GM12872 (cell line): Measurements from ENCODE around the gene CDK2AP2.

Source experiments
- CTCF ChIP-seq: IDR thresholded peaks from 3 replicates; pipeline ENCODE4 v1.5.1; 2011; ENCODE audit warnings: low read depth, mild to moderate bottlenecking, low read length, moderate library complexity; ENCODE audit not compliant: insufficient read depth

The CDK2AP2 gene

GRCh38 chr11:67534070-67534679 is 26.2 kb upstream of the CDK2AP2 start:
- no peak for TF ChIP-seq CTCF

- no peak for TF ChIP-seq CTCF
Observed at GRCh38 chr11:67532889-67533288, 24.9 kb upstream of the CDK2AP2 start.

GRCh38 chr11:67530282-67530592 is 22.3 kb upstream of the CDK2AP2 start:
- TF ChIP-seq CTCF: no peak

GRCh38 chr11:67528376-67528775 is 20.4 kb upstream of the CDK2AP2 start:
- TF ChIP-seq CTCF: no peak

- no peak for TF ChIP-seq CTCF
Observed at GRCh38 chr11:67525275-67525976, 17.5 kb upstream of the CDK2AP2 start.

GRCh38 chr11:67524480-67524808 is 16.5 kb upstream of the CDK2AP2 start:
- TF ChIP-seq CTCF: no peak

- no peak for TF ChIP-seq CTCF
Observed at GRCh38 chr11:67523556-67524479, 15.9 kb upstream of the CDK2AP2 start.
